ENCODE measurements around the gene TMEM41A. TPM values are rescaled to one million over a fixed set of nuclear protein-coding genes. Genes with fewer than 3 reads are reported as not detected.

Gene TMEM41A
- polyA plus RNA-seq, 1 experiment, result 17.8 TPM

- Histone ChIP-seq H3K9me3 (ENCODE audit: control insufficient read depth, insufficient read depth, low read length) (no peaks in the 10 kb centered on the region; the same call in 1 of the 2 replicates), H3K4me3 (ENCODE audit: low read depth, low read length) (no peak overlapping the region), H3K27me3 (ENCODE audit: control insufficient read depth, insufficient read depth, low read length) (no peaks in the 10 kb centered on the region), H3K27ac (ENCODE audit: low read depth, low read length) (no peak overlapping the region)
- DNase-seq (ENCODE audit: low read depth, low spot score), result no peak
- ChIA-PET CTCF (interaction anchor here (0.7 kb wide), 1 partner anchor 46 kb away, joined by 4 read pairs; no protein-coding TSS in a partner anchor), POLR2A (interaction anchor here (0.6 kb wide), 1 partner anchor 745 kb away, joined by 5 read pairs; no protein-coding TSS in a partner anchor)
- no peak for TF ChIP-seq CTCF (IDR thresholded peaks at IDR 0.05; ENCODE audit: low read depth, low read length)
Observed at GRCh38 chr3:185511711-185512110, 12.9 kb upstream of the TMEM41A start.

- no peak for TF ChIP-seq CTCF (IDR thresholded peaks at IDR 0.05; ENCODE audit: low read depth, low read length)
- DNase-seq (ENCODE audit: low read depth, low spot score), result no peak
- Histone ChIP-seq H3K4me3 (ENCODE audit: low read depth, low read length) (no peak overlapping the region), H3K27me3 (ENCODE audit: control insufficient read depth, insufficient read depth, low read length) (no peaks in the 10 kb centered on the region), H3K9me3 (ENCODE audit: control insufficient read depth, insufficient read depth, low read length) (no peaks in the 10 kb centered on the region; the same call in 1 of the 2 replicates), H3K27ac (ENCODE audit: low read depth, low read length) (no peak overlapping the region)
- ChIA-PET POLR2A (interaction anchor here (0.6 kb wide), 1 partner anchor 9 kb away, joined by 3 read pairs; the partner anchor contains the start of gene TMEM41A), CTCF (no interaction called here)
Observed at GRCh38 chr3:185508335-185508991, 9.6 kb upstream of the TMEM41A start.

- POLR2A ChIA-PET, result interaction anchor here (0.6 kb wide), 1 partner anchor 9 kb away, joined by 3 read pairs; the partner anchor contains the start of gene TMEM41A
- no peak for TF ChIP-seq CTCF (IDR thresholded peaks at IDR 0.05; ENCODE audit: low read depth, low read length)
- Histone ChIP-seq H3K9me3 (ENCODE audit: control insufficient read depth, insufficient read depth, low read length) (no peaks in the 10 kb centered on the region; the same call in 1 of the 2 replicates), H3K27ac (ENCODE audit: low read depth, low read length) (no peak overlapping the region), H3K27me3 (ENCODE audit: control insufficient read depth, insufficient read depth, low read length) (no peaks in the 10 kb centered on the region), H3K4me3 (ENCODE audit: low read depth, low read length) (no peak overlapping the region)
- DNase-seq (ENCODE audit: low read depth, low spot score), result no peak
- CTCF ChIA-PET, result no interaction called here
Observed at GRCh38 chr3:185507883-185508282, 9.0 kb upstream of the TMEM41A start.

GRCh38 chr3:185504636-185505035, 5.8 kb upstream of the TMEM41A start:
- ChIA-PET CTCF (interaction anchor here (1.2 kb wide), 1 partner anchor 71 kb away, joined by 3 read pairs; no protein-coding TSS in a partner anchor), POLR2A (no interaction called here)
- H3K4me3 ChIP-seq (ENCODE audit: low read depth, low read length), result no peak overlapping the region
- no peaks in the 10 kb centered on the region; the same call in 1 of the 2 replicates for H3K9me3 ChIP-seq (ENCODE audit: control insufficient read depth, insufficient read depth, low read length)
- no peak overlapping the region for H3K27ac ChIP-seq (ENCODE audit: low read depth, low read length)
- H3K27me3 ChIP-seq (ENCODE audit: control insufficient read depth, insufficient read depth, low read length), result no peaks in the 10 kb centered on the region
- no peak for DNase-seq (ENCODE audit: low read depth, low spot score)
- no peak for TF ChIP-seq CTCF (IDR thresholded peaks at IDR 0.05; ENCODE audit: low read depth, low read length)

GRCh38 chr3:185503521-185503920, 4.7 kb upstream of the TMEM41A start:
- ChIA-PET CTCF (no interaction called here), POLR2A (no interaction called here)
- TF ChIP-seq CTCF (IDR thresholded peaks at IDR 0.05; ENCODE audit: low read depth, low read length), result no peak
- H3K27ac ChIP-seq (ENCODE audit: low read depth, low read length), result no peak overlapping the region
- no peaks in the 10 kb centered on the region; the same call in 1 of the 2 replicates for H3K9me3 ChIP-seq (ENCODE audit: control insufficient read depth, insufficient read depth, low read length)
- no peak for DNase-seq (ENCODE audit: low read depth, low spot score)
- no peaks in the 10 kb centered on the region for H3K27me3 ChIP-seq (ENCODE audit: control insufficient read depth, insufficient read depth, low read length)
- H3K4me3 ChIP-seq (ENCODE audit: low read depth, low read length), result no peak overlapping the region
